ENCODE results near the gene MMP17.

Gene MMP17

DNA sequence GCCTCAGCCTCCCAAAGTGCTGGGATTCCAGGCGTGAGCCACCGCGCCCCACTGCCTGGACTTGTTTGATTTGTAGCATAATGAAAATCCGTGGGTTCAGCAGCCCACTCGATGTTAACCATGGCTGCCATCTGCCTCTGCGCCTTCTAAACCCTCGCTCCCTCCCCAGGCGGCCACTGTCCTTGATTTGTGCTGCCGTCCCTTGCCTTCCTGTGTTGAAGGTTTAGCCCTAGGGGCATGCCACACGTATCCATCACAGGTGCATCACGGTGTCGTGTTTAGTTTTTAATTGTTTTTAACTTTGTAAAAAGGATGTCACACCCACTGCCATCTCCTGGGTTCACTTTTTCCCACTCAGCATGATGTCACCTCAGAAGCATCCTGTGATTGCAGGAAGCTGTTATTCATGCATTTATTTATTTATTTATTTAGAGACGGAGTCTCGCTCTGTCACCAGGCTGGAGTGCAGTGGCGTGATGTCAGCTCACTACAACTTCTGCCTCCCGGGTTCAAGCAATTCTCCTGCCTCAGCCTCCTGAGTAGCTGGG is 41.8 kb downstream of the MMP17 start:
- Histone ChIP-seq H3K9me3 (ENCODE audit: control insufficient read depth, insufficient read depth, low read depth, low read length) (no peaks in the 10 kb centered on the region), H3K36me3 (ENCODE audit: control insufficient read depth in 2 of 2, insufficient read depth in 1 of 2, low read length in 2 of 2) (no peaks in the 10 kb centered on the region), H3K4me3 (ENCODE audit: low read depth, low read length) (no peak overlapping the region), H3K27ac (ENCODE audit: extremely low read depth, low read depth, low read length) (no peak overlapping the region), H3K4me1 (ENCODE audit: control insufficient read depth, insufficient read depth, low read length) (no peaks in the 10 kb centered on the region)
- POLR2A ChIA-PET: interaction anchor here (0.7 to 0.9 kb wide), 2 partner anchors 42 to 60 kb away, joined by 3 read pairs; no protein-coding TSS in a partner anchor
- CTCF ChIA-PET: interaction anchor here (1.3 kb wide), 1 partner anchor 13 kb away, joined by 5 read pairs; no protein-coding TSS in a partner anchor
- TF ChIP-seq ZNF354C (tag by site-specific recombination; IDR thresholded peaks at IDR 0.05; ENCODE audit: borderline replicate concordance, low read depth) (no peak), ZNF121 (tag by site-specific recombination; IDR thresholded peaks at IDR 0.05) (no peak), ZNF366 (tag by site-specific recombination; conservative IDR thresholded peaks at IDR 0.05) (peak; percentile 83), ZIC2 (tag by site-specific recombination; IDR thresholded peaks at IDR 0.05) (0 out of 2 replicates have a peak, but pooled peaks have one; percentile 34), ZNF394 (tag by site-specific recombination; IDR thresholded peaks at IDR 0.05; ENCODE audit: borderline replicate concordance) (peak; percentile 37; the same call in 1 of the 2 replicates), ZNF571 (tag by site-specific recombination; IDR thresholded peaks at IDR 0.05) (no peak), WT1 (tag by site-specific recombination; IDR thresholded peaks at IDR 0.05) (no peak), EGR2 (tag by site-specific recombination; IDR thresholded peaks at IDR 0.05; ENCODE audit: low read depth) (peak; percentile 94), KLF16 (tag by site-specific recombination; IDR thresholded peaks at IDR 0.05) (0 out of 2 replicates have a peak, but pooled peaks have one; percentile 63), ZNF391 (tag by site-specific recombination; IDR thresholded peaks at IDR 0.05; ENCODE audit: borderline replicate concordance, low read depth) (no peak), ZBTB21 (tag by site-specific recombination; IDR thresholded peaks at IDR 0.05) (peak; percentile 76; the same call in 1 of the 2 replicates), ZXDB (tag by site-specific recombination; IDR thresholded peaks at IDR 0.05) (peak; percentile 48; the same call in 1 of the 2 replicates), SP2 (tag by site-specific recombination; IDR thresholded peaks at IDR 0.05) (peak; percentile 7; the same call in 1 of the 2 replicates), ZNF548 (tag by site-specific recombination; IDR thresholded peaks at IDR 0.05) (peak; percentile 90), ZFHX2 (tag by site-specific recombination; conservative IDR thresholded peaks at IDR 0.05) (peak; percentile 98), KLF8 (tag by site-specific recombination; IDR thresholded peaks at IDR 0.05) (peak; percentile 31; the same call in 1 of the 2 replicates), ZEB2 (tag by site-specific recombination; IDR thresholded peaks at IDR 0.05) (peak; percentile 86), ZNF324 (tag by site-specific recombination; IDR thresholded peaks at IDR 0.05) (peak; percentile 52; the same call in 1 of the 2 replicates), KLF9 (tag by site-specific recombination; IDR thresholded peaks at IDR 0.05; ENCODE audit: low read depth) (peak; percentile 64), ZNF629 (tag by site-specific recombination; IDR thresholded peaks at IDR 0.05) (peak; percentile 94), MZF1 (tag by site-specific recombination; IDR thresholded peaks at IDR 0.05; ENCODE audit: borderline replicate concordance) (no peak), OSR2 (tag by site-specific recombination; IDR thresholded peaks at IDR 0.05) (peak; percentile 89), SP7 (tag by site-specific recombination; IDR thresholded peaks at IDR 0.05) (peak; percentile 66), ZNF174 (tag by site-specific recombination; IDR thresholded peaks at IDR 0.05) (no peak), GLIS1 (tag by site-specific recombination; IDR thresholded peaks at IDR 0.05) (peak; percentile 71)
- TF ChIP-seq, protein P1, sequence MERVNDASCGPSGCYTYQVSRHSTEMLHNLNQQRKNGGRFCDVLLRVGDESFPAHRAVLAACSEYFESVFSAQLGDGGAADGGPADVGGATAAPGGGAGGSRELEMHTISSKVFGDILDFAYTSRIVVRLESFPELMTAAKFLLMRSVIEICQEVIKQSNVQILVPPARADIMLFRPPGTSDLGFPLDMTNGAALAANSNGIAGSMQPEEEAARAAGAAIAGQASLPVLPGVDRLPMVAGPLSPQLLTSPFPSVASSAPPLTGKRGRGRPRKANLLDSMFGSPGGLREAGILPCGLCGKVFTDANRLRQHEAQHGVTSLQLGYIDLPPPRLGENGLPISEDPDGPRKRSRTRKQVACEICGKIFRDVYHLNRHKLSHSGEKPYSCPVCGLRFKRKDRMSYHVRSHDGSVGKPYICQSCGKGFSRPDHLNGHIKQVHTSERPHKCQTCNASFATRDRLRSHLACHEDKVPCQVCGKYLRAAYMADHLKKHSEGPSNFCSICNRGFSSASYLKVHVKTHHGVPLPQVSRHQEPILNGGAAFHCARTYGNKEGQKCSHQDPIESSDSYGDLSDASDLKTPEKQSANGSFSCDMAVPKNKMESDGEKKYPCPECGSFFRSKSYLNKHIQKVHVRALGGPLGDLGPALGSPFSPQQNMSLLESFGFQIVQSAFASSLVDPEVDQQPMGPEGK (tag by site-specific recombination; IDR thresholded peaks at IDR 0.05): peak; percentile 34; the same call in 1 of the 2 replicates
- TF ChIP-seq, protein P2, sequence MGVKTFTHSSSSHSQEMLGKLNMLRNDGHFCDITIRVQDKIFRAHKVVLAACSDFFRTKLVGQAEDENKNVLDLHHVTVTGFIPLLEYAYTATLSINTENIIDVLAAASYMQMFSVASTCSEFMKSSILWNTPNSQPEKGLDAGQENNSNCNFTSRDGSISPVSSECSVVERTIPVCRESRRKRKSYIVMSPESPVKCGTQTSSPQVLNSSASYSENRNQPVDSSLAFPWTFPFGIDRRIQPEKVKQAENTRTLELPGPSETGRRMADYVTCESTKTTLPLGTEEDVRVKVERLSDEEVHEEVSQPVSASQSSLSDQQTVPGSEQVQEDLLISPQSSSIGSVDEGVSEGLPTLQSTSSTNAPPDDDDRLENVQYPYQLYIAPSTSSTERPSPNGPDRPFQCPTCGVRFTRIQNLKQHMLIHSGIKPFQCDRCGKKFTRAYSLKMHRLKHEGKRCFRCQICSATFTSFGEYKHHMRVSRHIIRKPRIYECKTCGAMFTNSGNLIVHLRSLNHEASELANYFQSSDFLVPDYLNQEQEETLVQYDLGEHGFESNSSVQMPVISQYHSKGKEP (tag by site-specific recombination; IDR thresholded peaks at IDR 0.05): peak; percentile 86
- TF ChIP-seq, protein P3, sequence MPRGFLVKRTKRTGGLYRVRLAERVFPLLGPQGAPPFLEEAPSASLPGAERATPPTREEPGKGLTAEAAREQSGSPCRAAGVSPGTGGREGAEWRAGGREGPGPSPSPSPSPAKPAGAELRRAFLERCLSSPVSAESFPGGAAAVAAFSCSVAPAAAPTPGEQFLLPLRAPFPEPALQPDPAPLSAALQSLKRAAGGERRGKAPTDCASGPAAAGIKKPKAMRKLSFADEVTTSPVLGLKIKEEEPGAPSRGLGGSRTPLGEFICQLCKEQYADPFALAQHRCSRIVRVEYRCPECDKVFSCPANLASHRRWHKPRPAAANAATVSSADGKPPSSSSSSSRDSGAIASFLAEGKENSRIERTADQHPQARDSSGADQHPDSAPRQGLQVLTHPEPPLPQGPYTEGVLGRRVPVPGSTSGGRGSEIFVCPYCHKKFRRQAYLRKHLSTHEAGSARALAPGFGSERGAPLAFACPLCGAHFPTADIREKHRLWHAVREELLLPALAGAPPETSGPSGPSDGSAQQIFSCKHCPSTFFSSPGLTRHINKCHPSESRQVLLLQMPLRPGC (tag by site-specific recombination; IDR thresholded peaks at IDR 0.05): peak; percentile 38; the same call in 1 of the 2 replicates
- TF ChIP-seq, protein P4, sequence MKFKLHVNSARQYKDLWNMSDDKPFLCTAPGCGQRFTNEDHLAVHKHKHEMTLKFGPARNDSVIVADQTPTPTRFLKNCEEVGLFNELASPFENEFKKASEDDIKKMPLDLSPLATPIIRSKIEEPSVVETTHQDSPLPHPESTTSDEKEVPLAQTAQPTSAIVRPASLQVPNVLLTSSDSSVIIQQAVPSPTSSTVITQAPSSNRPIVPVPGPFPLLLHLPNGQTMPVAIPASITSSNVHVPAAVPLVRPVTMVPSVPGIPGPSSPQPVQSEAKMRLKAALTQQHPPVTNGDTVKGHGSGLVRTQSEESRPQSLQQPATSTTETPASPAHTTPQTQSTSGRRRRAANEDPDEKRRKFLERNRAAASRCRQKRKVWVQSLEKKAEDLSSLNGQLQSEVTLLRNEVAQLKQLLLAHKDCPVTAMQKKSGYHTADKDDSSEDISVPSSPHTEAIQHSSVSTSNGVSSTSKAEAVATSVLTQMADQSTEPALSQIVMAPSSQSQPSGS (tag by site-specific recombination; IDR thresholded peaks at IDR 0.05; ENCODE audit: low read depth): peak; percentile 86
- TF ChIP-seq, protein P5, sequence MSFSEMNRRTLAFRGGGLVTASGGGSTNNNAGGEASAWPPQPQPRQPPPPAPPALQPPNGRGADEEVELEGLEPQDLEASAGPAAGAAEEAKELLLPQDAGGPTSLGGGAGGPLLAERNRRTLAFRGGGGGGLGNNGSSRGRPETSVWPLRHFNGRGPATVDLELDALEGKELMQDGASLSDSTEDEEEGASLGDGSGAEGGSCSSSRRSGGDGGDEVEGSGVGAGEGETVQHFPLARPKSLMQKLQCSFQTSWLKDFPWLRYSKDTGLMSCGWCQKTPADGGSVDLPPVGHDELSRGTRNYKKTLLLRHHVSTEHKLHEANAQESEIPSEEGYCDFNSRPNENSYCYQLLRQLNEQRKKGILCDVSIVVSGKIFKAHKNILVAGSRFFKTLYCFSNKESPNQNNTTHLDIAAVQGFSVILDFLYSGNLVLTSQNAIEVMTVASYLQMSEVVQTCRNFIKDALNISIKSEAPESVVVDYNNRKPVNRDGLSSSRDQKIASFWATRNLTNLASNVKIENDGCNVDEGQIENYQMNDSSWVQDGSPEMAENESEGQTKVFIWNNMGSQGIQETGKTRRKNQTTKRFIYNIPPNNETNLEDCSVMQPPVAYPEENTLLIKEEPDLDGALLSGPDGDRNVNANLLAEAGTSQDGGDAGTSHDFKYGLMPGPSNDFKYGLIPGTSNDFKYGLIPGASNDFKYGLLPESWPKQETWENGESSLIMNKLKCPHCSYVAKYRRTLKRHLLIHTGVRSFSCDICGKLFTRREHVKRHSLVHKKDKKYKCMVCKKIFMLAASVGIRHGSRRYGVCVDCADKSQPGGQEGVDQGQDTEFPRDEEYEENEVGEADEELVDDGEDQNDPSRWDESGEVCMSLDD (tag by site-specific recombination; IDR thresholded peaks at IDR 0.05): no peak
